Epidermal melanocyte (primary cell): ENCODE measurements around the gene CHST5.

Experiments used
- DNase-seq: peaks from one replicate; pipeline ENCODE4 v3.0.0; 2011; ENCODE audit warnings: low spot score; ENCODE audit not compliant: insufficient read length

Gene CHST5

DNA sequence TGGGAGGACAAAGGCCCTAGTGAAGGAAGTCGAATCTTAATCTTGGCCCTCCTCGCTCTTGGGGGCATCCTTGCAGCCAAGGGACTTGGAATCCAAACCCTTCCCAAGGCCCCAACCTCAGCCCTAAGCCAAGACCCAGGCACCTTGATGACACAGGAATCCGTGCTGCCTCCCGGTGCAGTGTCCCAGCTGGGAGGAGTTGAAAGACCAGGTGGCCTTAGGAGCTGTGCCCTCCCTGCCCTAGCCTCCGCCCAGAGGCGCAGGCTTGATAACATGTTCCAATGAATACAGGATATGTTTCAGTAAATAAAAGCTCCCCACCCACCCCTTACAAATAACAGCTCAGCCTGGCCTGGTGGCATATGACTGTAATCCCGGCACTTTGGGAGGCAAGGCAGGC lies at the start of gene CHST5:
Gene CHST5, minus strand, starts transcription at position 208 of the 400 bp plus-strand sequence. CDS start 5,724 bp downstream, outside the sequence.
- DNase-seq = no peak

DNA sequence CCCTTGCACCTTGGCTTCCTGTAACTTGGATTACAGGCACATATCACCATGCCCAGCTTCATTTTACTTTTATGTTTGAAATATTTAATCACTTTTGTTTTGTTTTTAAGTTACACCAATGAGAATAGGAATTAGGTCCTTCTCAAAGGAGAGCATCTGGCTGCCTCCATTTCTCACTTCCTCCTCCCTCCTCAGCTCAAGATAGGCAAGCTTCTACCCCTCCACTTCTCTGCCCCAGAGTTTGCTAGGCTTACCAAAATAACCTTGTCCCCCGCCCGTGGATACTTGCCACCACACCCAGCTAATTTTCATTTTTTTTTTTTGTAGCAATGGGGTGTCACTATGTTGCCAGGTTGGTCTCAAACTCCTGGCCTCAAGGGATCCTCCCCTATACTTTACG lies 48.2 kb upstream of the CHST5 start:
- DNase-seq = no peak

DNA sequence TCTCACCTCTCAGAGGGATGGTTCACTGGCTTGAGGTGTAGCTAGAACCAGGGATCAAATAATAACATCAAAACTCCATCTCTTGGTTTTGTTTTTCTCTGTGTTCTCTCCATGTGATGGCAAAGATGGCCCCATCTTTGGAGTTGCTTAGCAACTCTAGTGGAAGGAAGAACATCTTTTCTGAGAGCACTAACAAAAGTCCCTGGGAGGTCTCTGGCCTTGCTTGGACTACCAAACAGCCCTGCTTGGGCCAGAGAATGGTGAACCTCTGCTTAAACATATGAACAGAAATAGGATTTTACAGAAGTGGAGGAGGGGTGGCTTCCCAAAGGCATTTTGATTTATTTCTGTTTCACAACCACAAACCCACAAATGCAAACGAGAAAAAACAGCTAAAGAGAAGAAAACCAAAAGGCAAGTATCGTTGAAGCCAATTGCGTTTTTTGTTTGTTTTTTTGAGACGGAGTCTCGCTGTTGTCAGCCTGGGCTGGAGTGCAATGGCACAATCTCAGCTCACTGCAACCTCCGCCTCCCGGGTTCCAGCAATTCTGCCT lies 43.5 kb upstream of the CHST5 start:
- no peak for DNase-seq

DNA sequence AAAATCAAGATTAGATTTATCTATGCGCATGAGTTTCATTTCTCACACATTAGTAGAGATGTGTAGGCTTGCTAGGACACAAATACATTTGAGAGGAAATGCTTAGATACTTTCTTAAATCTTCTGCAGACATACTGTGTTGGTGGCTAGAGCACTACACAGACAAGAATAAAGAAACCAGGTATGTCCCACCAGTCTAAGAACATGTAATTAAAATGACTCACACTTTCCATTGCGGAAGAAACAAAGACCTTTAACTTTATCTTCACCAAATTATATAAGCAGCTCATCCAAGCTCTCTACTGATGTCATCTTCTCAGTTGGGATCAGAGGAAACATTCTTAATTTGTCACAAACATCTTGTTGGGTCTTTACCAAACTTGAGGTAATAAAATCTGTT lies 42.8 kb upstream of the CHST5 start:
- DNase-seq = no peak

DNA sequence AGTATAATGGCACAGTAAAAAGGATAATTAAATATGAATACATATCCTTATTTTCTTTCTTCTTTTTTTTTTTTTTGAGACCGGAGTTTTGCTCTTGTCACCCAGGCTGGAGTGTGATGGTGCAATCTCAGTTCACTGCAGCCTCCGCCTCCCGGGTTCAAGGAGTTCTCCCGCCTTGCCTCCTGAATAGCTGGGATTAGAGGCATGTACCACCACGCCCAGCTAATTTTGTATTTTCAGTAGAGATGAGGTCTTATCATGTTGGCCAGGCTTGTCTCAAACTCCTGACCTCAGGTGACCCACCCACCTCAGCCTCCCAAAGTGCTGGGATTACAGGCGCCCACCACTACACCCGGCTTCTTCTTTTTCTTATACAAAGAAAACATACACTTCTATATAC lies 42.3 kb upstream of the CHST5 start:
- DNase-seq = no peak

DNA sequence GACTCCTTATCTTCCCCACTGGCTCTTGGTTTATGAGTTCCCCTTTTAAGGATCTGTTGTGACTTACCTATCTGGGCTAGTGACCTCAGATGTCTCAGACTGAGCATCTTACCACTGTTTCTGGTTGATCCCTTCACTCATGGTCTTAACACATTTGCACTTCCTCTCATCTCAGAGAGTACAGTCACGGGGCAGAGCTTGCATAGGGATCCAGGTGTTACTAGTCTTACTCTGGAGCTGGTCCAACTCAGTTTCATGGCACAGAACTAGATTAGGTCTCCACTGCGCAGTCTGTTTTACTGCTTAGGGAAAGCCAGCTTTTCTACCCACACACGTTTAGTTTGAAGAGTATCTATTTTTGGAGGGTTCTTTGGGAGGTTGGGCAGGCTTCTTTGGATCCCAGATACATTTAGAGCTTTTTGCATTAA lies 40.5 kb upstream of the CHST5 start:
- no peak for DNase-seq

DNA sequence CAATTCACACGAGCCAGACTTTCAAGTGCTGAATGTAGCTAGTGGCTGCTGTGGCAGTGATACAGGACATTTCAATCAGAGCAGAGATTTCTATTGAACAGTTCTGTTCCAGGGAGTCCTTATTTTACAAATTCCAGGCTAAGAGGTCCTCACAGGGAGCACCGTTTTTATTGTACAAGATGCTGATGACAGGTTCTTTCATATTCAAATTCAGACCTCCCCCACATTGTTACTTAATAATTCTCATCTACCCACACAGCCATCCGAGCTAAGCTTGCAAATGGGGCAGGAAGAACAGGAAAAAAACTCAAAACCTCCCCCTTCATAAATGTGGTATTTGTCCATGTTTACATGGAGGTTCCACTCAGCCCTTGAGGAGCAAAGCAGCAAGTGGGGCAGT lies 40.0 kb upstream of the CHST5 start:
- no peak for DNase-seq

DNA sequence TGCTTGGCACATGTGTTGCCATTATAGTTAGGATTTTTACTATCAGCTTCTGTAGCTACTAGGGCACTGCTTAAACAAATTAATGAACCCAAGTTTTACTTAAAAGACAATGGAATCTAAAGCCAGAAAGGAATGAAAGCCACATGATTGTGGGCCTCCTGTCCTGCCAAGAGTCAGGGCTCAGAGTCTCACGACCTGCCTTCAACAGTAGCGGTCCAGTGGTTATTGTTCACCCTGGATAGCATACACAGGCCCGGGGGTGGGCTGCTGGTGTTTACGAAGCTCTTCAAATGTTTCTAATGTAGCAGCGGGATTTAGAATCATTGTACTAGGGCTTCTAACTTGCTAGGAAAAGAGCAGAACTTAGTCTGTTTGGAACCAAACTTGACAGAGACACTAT lies 38.0 kb upstream of the CHST5 start:
- no peak for DNase-seq

DNA sequence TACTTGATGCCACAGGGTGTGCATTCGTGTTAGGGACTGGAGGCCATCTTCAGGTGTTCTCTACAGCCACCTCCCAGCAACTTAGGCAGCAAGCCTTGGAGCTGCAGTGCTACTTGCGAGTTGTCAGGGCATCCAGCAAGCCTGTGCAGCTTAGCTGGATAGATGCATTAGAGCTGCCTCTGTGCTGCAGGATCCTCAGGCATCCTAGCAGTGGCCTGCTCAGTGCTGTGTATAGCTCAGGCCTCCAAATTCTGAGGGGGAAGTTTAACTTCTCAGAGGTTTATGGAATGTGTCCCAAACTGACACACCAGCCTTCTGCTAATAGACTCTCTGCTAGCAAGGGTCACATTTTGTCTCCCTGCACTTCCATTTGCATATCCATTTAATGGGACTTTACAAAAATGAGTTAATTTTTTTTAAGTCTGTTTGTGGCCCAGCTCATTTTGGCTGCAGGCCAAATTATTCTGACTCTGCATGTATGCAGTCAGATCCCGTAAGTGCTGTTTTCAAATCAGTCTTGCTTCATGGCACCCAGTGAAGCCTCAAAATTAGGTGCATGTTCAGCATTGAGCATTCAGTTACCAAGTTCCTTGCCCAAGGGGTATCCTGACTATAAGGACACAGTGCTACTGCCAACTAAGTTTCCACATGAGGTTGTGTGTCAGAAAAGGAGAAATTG lies 37.1 kb upstream of the CHST5 start:
- no peak for DNase-seq

DNA sequence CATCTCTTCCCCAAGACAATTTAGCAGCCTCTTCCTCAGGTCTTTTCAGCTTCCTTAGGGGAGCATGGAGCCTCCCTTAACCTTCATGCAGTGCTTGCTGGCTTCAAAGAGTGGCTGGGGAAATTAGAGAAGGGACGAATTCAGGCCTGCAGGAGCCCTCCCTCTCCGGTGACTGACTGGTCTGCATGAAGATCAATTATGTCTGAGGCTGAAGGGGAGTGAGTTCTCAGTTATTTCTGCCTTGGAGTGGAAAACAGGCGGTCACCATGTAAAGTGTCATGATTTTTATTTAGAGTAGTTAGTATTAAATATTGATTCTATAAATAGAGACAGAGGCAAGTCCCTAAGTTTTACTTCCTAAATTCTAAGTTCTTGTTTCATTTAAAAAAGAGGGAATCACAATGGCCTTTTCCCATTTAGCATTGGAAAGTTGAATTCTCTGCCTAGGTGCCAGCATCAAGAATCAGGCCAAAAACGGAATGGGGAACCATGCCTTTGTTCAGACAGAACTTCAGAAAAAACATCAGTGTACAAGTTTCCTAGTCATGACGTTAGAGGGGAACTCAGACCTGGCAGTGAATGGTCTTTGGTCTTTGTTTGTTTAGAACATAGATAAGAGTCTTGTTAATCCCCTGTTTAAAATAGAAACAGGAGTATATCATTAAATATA lies 34.6 kb upstream of the CHST5 start:
- DNase-seq = no peak

DNA sequence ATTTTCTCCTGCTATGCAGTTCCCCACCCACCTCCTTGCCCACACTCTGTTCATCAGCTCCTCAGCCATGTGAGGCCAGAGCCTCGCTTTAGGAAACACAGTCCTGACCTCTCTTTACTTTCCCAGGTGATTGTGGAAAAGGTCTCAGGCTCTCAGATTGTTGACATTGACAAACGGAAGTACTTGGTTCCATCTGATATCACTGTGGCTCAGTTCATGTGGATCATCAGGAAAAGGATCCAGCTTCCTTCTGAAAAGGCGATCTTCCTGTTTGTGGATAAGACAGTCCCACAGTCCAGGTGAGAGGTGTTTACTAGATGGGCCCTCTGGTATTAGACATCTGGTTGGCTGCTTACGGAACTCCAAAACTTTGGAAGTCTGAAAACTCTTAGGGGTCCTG lies 32.0 kb upstream of the CHST5 start:
- DNase-seq = no peak

DNA sequence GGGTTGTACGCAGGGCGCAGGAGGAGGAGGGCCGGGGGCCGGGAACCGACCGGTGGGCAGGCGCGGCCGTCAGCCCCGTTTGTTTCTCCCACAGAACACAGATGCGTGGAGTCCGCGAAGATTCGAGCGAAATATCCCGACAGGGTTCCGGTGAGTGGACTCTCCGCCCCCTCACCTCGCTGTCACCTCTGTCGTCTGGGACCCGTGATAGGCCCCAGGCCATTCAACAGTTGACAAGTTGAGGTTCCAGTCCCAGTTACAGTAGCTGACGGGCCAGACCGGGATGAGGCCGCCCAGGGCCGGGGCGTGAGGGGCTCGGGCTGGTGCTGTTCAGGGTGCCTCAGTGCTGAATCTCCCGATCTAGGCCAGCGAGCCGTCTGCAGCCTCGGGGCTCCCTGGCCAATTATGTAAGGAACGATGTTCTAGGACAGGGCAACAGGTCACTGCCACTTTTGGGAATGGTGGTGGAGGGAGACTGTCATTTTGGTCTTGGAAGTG lies 30.9 kb upstream of the CHST5 start:
- no peak for DNase-seq

DNA sequence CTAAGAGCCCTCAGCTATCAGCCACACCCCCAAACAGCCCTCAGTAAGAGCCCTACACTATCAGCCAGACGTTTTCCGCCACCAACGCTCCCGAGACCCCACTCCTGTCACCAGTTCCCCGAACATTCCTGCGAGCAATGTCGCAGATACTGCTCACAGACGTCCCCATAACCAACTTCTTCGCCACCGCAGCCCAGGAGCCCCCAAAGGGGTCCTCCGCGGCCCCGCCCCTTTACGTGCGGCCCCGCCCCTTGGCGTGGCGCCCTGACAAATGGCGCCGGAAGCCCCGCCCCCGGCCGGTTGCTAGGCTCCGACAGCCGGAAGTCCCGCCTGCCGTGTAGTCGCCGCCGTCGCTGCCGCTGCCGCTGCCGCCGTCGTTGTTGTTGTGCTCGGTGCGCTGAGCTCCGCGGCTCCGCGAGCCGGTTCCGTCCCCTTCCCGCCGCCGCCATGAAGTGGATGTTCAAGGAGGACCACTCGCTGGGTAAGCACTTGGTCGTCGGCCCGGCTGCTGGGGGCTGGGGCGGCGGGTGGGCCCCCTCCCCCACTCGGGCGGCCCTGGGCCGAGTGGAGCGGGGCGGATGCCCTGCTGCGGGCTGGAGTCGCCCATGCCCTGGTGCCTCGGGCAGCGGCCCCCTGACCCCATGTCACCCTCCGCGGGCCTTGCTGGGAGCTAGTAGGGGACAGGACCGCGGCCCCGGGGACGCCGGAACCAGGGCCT lies 30.3 kb upstream of the CHST5 start, which contains the start of gene GABARAPL2:
Gene GABARAPL2, plus strand, starts transcription at position 340 of the 718 bp plus-strand sequence. Its CDS starts 108 bp downstream, at position 448.
- peak; percentile 58 for DNase-seq

DNA sequence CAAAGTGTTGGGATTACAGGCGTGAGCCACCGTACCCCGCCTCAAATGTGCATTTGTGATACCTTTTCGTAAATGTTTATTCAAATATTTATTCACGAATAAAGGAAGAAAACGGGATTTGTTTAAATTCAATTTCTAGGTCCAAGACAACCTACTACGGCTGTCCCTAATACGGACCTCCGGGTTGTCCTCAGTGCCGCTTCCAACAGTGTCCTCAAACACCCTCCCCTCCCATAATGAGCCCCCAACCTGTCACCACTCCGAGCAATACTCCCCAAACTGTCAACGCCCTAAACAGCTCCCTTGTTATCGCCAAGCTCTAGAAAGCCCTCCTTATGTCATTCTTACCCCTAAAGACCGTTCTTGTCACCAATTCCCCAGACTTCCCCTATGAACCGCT lies 29.7 kb upstream of the CHST5 start:
- DNase-seq = no peak

DNA sequence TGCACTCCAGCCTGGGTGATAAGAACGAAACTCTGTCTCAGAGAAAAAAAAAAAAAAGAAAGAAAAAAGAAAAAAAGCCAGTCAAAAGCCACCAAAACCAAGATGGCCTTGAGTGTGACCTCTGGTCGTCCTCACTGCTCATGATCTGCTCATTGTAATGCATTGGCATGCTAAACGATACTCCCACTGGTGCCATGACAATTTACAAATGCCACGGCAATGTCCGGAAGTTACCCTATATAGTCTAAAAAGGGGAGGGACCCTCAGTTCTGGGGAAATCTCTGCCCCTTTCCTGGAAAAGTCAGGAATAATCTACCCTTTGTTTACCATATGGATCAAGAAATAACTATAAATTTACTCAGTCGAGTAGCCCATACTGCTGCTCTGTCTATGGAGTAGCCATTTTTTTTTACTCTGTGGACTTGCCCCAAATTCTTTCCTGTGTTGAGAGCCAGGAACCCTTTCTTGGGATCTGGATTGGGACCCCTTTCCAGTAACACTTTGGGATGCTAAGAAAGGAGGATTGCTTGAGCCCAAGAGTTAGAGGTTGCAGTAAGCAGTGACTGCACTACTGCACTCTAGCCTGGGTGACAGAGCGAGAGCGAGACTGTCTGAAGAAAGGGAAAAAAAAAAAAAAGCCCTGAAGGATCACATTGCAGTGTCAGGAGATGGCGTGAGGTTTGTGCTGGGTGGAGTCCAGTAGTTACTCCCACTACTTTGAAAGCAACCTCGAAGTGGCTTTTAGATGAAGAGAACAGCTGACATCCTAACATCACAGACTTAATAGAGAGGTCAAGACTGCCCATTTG lies 23.9 kb upstream of the CHST5 start:
- DNase-seq = peak; percentile 52

DNA sequence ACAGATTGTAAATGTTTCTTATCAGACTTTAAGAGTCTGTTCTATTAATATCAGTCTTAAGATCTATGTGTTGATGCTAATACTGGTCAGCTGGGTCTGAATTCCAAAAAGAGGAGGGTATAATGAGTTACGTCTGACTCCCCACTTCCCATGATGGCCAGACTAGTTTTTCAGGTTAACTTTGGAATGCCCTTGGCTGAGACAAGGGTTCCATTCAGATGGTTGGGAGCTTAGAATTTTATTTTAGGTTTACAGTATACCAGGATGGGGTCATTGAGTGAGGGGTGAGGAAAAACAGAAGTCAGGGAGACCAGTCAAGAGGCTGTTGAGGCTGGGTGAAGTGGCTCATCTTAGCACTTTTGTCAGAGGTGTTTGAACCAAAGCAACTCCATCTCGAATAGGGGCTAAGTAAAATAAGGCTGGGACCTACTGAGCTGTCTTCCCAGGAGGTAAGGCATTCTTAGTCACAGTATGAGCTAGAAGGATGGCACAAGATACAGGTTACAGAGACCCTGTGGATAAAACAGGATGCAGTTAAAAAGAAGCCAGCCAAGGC lies 23.0 kb upstream of the CHST5 start:
- DNase-seq = no peak

DNA sequence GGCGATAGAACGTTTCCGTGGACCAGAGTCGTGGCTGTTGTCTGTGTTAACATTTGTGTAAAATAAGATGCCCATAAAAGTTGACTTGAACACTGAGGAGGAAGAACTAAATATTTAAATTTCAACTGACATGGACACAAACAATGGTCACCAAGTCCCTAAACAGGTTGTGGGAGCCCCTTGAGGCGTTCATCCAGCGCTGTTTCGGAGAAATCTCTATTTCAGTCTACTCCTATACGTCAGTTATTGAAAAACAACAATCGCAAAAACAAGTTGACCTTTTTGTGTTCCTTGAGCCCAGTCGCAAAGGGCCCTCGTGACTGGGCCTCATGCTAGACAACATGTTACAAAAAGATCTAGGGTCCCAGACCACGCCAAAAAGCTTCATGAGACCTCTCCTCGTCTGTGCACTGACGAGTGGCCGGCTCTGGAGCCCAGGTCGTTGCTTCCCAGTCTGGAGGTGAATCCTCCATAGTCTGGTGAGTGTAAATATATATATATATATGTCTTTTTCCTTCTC lies 20.6 kb upstream of the CHST5 start:
- DNase-seq = no peak

DNA sequence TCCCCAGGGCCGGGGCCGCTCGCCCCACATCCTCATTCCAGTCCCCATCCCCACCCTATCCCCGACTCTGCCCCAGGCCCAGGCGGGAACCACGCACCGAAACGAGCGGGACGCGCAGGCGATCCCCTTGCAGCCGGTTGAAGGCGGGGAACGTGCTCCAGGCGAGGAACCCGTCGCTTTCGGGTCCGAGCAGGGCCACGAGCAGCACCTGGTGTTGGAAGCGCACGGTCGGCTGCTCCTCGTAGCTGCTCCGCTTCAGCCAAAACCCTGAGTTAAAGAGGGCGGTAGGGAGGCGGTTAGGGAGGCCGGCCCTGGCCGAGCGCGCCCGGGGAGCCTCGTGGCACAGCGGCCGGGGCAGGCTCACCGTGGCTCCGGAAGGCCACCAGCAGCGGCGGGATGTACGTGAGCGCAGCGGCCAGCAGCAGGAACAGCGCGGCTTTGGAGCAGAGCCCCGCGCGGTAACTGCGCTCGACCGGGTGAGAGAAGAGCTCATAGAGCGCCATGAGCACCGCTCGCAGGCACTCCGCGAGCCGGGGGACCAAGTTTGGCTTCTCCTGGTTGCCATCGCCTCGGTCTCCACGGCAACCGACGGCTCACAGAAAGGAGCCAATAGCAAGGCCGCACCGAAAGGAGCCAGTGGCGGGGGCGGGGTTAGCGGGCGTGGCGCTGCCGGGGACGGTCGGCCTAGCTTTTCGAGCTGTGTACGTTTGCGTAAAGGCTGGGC lies 20.0 kb upstream of the CHST5 start, which contains the start of gene TMEM231:
Gene TMEM231, minus strand, starts transcription at position 546 of the 724 bp plus-strand sequence. Its CDS starts 43 bp downstream, at position 503.
- peak; percentile 92 for DNase-seq

DNA sequence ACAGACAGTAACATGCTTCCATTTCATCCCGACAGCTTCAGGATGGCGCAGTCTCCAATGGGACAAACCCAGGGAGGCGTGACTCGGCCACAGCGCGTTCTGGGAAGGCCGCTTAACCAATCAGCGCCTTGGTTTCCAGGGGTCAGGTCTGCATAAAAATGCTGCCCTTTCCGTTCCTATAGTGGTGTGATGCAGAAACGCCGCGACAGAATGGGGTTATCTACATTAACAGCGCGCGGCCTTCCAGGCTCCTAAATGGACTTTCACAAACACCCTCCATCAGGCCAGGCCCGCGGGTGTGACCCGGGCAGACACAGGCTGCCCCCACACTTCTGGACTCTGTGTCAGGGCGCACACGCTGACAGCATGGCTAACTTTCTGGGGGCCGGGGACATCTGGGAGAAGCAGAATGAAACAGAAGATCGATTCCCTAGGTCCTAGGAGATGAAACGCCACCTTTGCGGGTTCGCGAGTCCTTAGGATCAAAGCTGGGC lies 19.4 kb upstream of the CHST5 start:
- DNase-seq = peak; percentile 95
